HepG2 (cell line): ENCODE results near the gene PIGL. TPM values are rescaled to one million over a fixed set of nuclear protein-coding genes. Genes with fewer than 3 reads are reported as not detected.
A peak's percentile ranks its signal among the peaks of the same experiment; 100 is the strongest.

Experiments
- BRCA1 ChIP-seq: sonication (generic); formaldehyde crosslinking; IDR thresholded peaks from 2 replicates; pipeline ENCODE4 v1.4.0; 2020; ENCODE audit warnings: missing genetic modification reagents
- ELF3 ChIP-seq: IDR thresholded peaks from 2 replicates; pipeline ENCODE4 v1.6.1; 2016; ENCODE audit warnings: missing genetic modification reagents, missing compliant biosample characterization
- FOXO1 ChIP-seq: sonication (generic); formaldehyde crosslinking; IDR thresholded peaks from 2 replicates; pipeline ENCODE4 v1.4.0; 2020; ENCODE audit warnings: missing genetic modification reagents
- GABPA ChIP-seq, 2 experiments: IDR thresholded peaks; 2 replicates each; pipeline ENCODE4 v1.6.1; 2011 to 2016; ENCODE audit warnings: low read depth in 2 of 2, low read length in 1 of 2, missing biosample characterization in 1 of 2, missing genetic modification characterization in 1 of 2
- HOXA5 ChIP-seq: sonication (generic); formaldehyde crosslinking; IDR thresholded peaks from 2 replicates; pipeline ENCODE4 v1.4.0; 2020; ENCODE audit warnings: missing genetic modification reagents
- RXRB ChIP-seq: IDR thresholded peaks from 2 replicates; pipeline ENCODE4 v1.6.1; 2016; ENCODE audit warnings: borderline replicate concordance, missing genetic modification reagents, missing compliant biosample characterization
- TBL1XR1 ChIP-seq: fragments of 150-350 bp; IDR thresholded peaks from 2 replicates; pipeline ENCODE4 v1.6.1; 2014; ENCODE audit warnings: borderline replicate concordance, low read length; ENCODE audit not compliant: partially characterized antibody
- XRCC5 ChIP-seq: fragments of 200-400 bp; formaldehyde crosslinking; optimal IDR thresholded peaks from 2 replicates; pipeline ENCODE3; 2017; ENCODE audit warnings: mild to moderate bottlenecking, low read length
- ZBTB38 ChIP-seq: sonication (generic); formaldehyde crosslinking; IDR thresholded peaks from 2 replicates; pipeline ENCODE4 v1.5.1; 2020; ENCODE audit warnings: mild to moderate bottlenecking, missing genetic modification reagents
- ZFP36 ChIP-seq: fragments of 150-350 bp; IDR thresholded peaks from 2 replicates; pipeline ENCODE4 v1.6.1; 2018; ENCODE audit warnings: borderline replicate concordance, low read length, low read depth; ENCODE audit not compliant: partially characterized antibody
- ZFP82 ChIP-seq: sonication (generic); formaldehyde crosslinking; IDR thresholded peaks from 2 replicates; pipeline ENCODE4 v1.5.1; 2020; ENCODE audit warnings: mild to moderate bottlenecking, missing genetic modification reagents, borderline replicate concordance
- ZFP90 ChIP-seq: sonication (generic); formaldehyde crosslinking; IDR thresholded peaks from 2 replicates; pipeline ENCODE4 v1.8.0; 2022; ENCODE audit warnings: missing genetic modification reagents, mild to moderate bottlenecking, inconsistent platforms, borderline replicate concordance
- ZMYM4 ChIP-seq: sonication (generic); formaldehyde crosslinking; IDR thresholded peaks from 2 replicates; pipeline ENCODE4 v1.8.1; 2023; ENCODE audit warnings: mild to moderate bottlenecking, missing genetic modification reagents
- ZNF207 ChIP-seq: fragments of 450-650 bp; IDR thresholded peaks from 2 replicates; pipeline ENCODE4 v1.6.1; 2016; ENCODE audit warnings: antibody characterized with exemption, borderline replicate concordance
- ZNF232 ChIP-seq: sonication (generic); formaldehyde crosslinking; IDR thresholded peaks from 2 replicates; pipeline ENCODE4 v1.4.0; 2020; ENCODE audit warnings: missing genetic modification reagents, borderline replicate concordance
- ZNF24 ChIP-seq: fragments of 450-650 bp; IDR thresholded peaks from 2 replicates; pipeline ENCODE4 v1.6.1; 2017; ENCODE audit warnings: antibody characterized with exemption, mild to moderate bottlenecking
- ZNF253 ChIP-seq: sonication (generic); formaldehyde crosslinking; IDR thresholded peaks from 2 replicates; pipeline ENCODE4 v1.8.0; 2022; ENCODE audit warnings: mild to moderate bottlenecking, missing genetic modification reagents, borderline replicate concordance
- ZNF441 ChIP-seq: sonication (generic); formaldehyde crosslinking; IDR thresholded peaks from 2 replicates; pipeline ENCODE4 v1.7.0; 2021; ENCODE audit warnings: missing genetic modification reagents, borderline replicate concordance
- ZNF468 ChIP-seq: sonication (generic); formaldehyde crosslinking; IDR thresholded peaks from 2 replicates; pipeline ENCODE4 v1.8.0; 2022; ENCODE audit warnings: mild to moderate bottlenecking, moderate library complexity, missing genetic modification reagents
- ZNF614 ChIP-seq: IDR thresholded peaks from 2 replicates; pipeline ENCODE4 v1.6.1; 2018; ENCODE audit warnings: missing biosample characterization, missing genetic modification reagents, inconsistent platforms, borderline replicate concordance
- ZNF775 ChIP-seq: sonication (generic); formaldehyde crosslinking; IDR thresholded peaks from 2 replicates; pipeline ENCODE4 v1.4.0; 2020; ENCODE audit warnings: missing genetic modification reagents, mild to moderate bottlenecking, moderate library complexity, borderline replicate concordance
- ZNF878 ChIP-seq: sonication (generic); formaldehyde crosslinking; IDR thresholded peaks from 2 replicates; pipeline ENCODE4 v1.8.1; 2023; ENCODE audit warnings: mild to moderate bottlenecking, missing genetic modification reagents, moderate library complexity
- ZSCAN31 ChIP-seq: sonication (generic); formaldehyde crosslinking; IDR thresholded peaks from 2 replicates; pipeline ENCODE4 v1.5.0; 2020; ENCODE audit warnings: low read depth, mild to moderate bottlenecking, missing genetic modification reagents
- polyA plus RNA-seq, 8 experiments: library from polyadenylated mRNA; depleted of rRNA in 3 of 8; stranded (reverse) in 7 of 8; unstranded in 1 of 8; fragments of >200 nt; fragmentation: Illumina TruSeq in 4 of 8; extraction: Trizol in 4 of 8; gene quantifications; 2 replicates each; pipeline versions ENCODE4 v1.2.1 to v1.2.3, GENCODE V29; 2011 to 2016; ENCODE audit warnings: low read depth in 4 of 8, missing spikeins in 1 of 8, mixed read lengths in 1 of 8; ENCODE audit not compliant: insufficient read depth in 1 of 8
- total RNA-seq, 5 experiments: library from RNA; depleted of rRNA; stranded (reverse); fragments of >200 nt; fragmentation: Illumina TruSeq; extraction: Trizol; gene quantifications; 2 replicates each; pipeline ENCODE4 v1.2.3, GENCODE V29; 2016; ENCODE audit warnings: low read depth in 1 of 5
- TF ChIP-seq, protein P1 (sequence below): sonication (generic); formaldehyde crosslinking; IDR thresholded peaks from 2 replicates; pipeline ENCODE4 v1.4.0; 2020; ENCODE audit warnings: missing genetic modification reagents
- TF ChIP-seq, protein P2 (sequence below): sonication (generic); formaldehyde crosslinking; IDR thresholded peaks from 2 replicates; pipeline ENCODE4 v1.5.0; 2020; ENCODE audit warnings: mild to moderate bottlenecking, missing genetic modification reagents, moderate library complexity
- TF ChIP-seq, protein P3 (sequence below): sonication (generic); formaldehyde crosslinking; IDR thresholded peaks from 2 replicates; pipeline ENCODE4 v1.5.0; 2020; ENCODE audit warnings: mild to moderate bottlenecking, missing genetic modification reagents

PIGL gene
- total and polyA plus RNA-seq, 2 of the 13 experiments (the other 11 are each of a cell fraction or from before 2014, with no cell fraction given): 28.5 to 63.8 TPM

DNA sequence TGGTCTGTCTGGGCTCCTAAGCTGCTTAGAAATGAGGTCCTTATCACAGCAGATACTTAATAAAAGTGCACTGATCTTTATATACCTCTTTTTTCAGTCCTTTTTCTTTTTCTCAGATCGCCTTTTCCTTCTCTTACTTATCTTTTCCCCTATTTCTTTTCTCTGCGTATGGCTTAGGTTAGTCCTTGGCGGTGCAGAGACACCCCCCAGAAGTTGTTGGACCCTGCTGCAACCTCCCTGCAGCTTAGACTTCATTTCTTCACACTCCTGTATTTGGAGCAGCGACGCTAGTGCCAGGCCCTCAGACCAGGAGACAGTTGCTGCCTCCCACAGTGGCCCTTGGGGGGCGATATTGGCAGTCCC, 68.6 kb downstream of the PIGL start (continued):
- TF ChIP-seq ZFP90 (CRISPR knock-in tag) (0 out of 2 replicates have a peak, but pooled peaks have one; percentile 58), ZNF441 (no peak), RXRB (CRISPR knock-in tag) (no peak), ZNF775 (CRISPR knock-in tag) (no peak), ZBTB38 (CRISPR knock-in tag) (no peak), XRCC5 (peak; percentile 78), ELF3 (CRISPR knock-in tag) (no peak), ZNF878 (CRISPR knock-in tag) (0 out of 2 replicates have a peak, but pooled peaks have one; percentile 23), ZFP36 (no peak), ZMYM4 (CRISPR knock-in tag) (no peak), ZFP82 (CRISPR knock-in tag) (0 out of 2 replicates have a peak, but pooled peaks have one; percentile 45), ZNF614 (CRISPR knock-in tag) (no peak), GABPA (IDR thresholded peaks at IDR 0.05; ENCODE audit: low read depth, low read length) (no peak), GABPA (CRISPR knock-in tag; IDR thresholded peaks at IDR 0.05; ENCODE audit: low read depth) (no peak), BRCA1 (CRISPR knock-in tag) (0 out of 2 replicates have a peak, but pooled peaks have one; percentile 10), ZNF207 (no peak), HOXA5 (CRISPR knock-in tag) (peak; percentile 89; the same call in 1 of the 2 replicates), ZNF253 (CRISPR knock-in tag) (no peak), ZNF468 (CRISPR knock-in tag) (no peak), ZNF24 (peak; percentile 74), TBL1XR1 (no peak), ZSCAN31 (no peak), ZNF232 (CRISPR knock-in tag) (0 out of 2 replicates have a peak, but pooled peaks have one; percentile 37), FOXO1 (CRISPR knock-in tag) (no peak)
- TF ChIP-seq, protein P1, sequence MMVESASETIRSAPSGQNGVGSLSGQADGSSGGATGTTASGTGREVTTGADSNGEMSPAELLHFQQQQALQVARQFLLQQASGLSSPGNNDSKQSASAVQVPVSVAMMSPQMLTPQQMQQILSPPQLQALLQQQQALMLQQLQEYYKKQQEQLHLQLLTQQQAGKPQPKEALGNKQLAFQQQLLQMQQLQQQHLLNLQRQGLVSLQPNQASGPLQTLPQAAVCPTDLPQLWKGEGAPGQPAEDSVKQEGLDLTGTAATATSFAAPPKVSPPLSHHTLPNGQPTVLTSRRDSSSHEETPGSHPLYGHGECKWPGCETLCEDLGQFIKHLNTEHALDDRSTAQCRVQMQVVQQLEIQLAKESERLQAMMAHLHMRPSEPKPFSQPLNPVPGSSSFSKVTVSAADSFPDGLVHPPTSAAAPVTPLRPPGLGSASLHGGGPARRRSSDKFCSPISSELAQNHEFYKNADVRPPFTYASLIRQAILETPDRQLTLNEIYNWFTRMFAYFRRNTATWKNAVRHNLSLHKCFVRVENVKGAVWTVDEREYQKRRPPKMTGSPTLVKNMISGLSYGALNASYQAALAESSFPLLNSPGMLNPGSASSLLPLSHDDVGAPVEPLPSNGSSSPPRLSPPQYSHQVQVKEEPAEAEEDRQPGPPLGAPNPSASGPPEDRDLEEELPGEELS: no peak
- TF ChIP-seq, protein P2, sequence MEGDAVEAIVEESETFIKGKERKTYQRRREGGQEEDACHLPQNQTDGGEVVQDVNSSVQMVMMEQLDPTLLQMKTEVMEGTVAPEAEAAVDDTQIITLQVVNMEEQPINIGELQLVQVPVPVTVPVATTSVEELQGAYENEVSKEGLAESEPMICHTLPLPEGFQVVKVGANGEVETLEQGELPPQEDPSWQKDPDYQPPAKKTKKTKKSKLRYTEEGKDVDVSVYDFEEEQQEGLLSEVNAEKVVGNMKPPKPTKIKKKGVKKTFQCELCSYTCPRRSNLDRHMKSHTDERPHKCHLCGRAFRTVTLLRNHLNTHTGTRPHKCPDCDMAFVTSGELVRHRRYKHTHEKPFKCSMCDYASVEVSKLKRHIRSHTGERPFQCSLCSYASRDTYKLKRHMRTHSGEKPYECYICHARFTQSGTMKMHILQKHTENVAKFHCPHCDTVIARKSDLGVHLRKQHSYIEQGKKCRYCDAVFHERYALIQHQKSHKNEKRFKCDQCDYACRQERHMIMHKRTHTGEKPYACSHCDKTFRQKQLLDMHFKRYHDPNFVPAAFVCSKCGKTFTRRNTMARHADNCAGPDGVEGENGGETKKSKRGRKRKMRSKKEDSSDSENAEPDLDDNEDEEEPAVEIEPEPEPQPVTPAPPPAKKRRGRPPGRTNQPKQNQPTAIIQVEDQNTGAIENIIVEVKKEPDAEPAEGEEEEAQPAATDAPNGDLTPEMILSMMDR: peak; percentile 99
- TF ChIP-seq, protein P3, sequence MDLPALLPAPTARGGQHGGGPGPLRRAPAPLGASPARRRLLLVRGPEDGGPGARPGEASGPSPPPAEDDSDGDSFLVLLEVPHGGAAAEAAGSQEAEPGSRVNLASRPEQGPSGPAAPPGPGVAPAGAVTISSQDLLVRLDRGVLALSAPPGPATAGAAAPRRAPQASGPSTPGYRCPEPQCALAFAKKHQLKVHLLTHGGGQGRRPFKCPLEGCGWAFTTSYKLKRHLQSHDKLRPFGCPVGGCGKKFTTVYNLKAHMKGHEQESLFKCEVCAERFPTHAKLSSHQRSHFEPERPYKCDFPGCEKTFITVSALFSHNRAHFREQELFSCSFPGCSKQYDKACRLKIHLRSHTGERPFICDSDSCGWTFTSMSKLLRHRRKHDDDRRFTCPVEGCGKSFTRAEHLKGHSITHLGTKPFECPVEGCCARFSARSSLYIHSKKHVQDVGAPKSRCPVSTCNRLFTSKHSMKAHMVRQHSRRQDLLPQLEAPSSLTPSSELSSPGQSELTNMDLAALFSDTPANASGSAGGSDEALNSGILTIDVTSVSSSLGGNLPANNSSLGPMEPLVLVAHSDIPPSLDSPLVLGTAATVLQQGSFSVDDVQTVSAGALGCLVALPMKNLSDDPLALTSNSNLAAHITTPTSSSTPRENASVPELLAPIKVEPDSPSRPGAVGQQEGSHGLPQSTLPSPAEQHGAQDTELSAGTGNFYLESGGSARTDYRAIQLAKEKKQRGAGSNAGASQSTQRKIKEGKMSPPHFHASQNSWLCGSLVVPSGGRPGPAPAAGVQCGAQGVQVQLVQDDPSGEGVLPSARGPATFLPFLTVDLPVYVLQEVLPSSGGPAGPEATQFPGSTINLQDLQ (CRISPR knock-in tag): no peak
